ENCODE measurements around the gene TRIM68.

DNA sequence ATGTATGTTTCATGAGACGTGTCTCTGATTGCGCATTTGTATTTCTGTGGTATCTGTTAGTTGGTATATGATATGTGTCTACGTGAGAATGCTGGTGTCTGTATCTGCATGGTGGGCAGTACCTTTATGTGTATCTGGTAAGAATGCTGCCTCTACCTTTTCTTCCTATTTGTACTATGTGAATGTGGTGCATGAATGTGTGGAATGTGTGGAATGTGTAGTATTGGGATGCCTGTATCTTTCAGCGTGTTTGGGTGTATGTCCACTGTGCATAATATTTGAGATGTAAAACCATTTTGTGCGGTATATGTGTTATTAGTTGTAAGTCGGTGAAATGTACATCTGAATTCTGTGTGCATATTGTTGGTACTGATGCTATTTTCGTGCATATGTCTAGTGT is 33.5 kb upstream of the TRIM68 start:
- TF ChIP-seq POLR2A (IDR thresholded peaks at IDR 0.05) (no peak), CTCF (IDR thresholded peaks at IDR 0.05) (no peak)

All from ovary (tissue), 3 donors.